Astrocyte of the spinal cord (primary cell): ENCODE data around the gene TMEM171.

Experiments used
- DNase-seq: peaks from one replicate; pipeline ENCODE4 v3.0.0; 2011; ENCODE audit warnings: low read depth, low spot score
- H3K4me3 ChIP-seq: 2 replicates; pipeline ENCODE4 v1.5.1; 2011; ENCODE audit warnings: low read depth, mild to moderate bottlenecking, low read length, moderate library complexity
- in situ Hi-C: cut with HindIII; loops from 2 replicates; pipeline ENCODE4 v1.10.0; 2017; ENCODE audit warnings: low sequenced_read_pairs
- TF ChIP-seq, protein P1 (sequence below): IDR thresholded peaks from 2 replicates; pipeline ENCODE4 v1.5.1; 2012; ENCODE audit warnings: low read depth, mild to moderate bottlenecking, low read length, inconsistent platforms

TMEM171 gene

DNA sequence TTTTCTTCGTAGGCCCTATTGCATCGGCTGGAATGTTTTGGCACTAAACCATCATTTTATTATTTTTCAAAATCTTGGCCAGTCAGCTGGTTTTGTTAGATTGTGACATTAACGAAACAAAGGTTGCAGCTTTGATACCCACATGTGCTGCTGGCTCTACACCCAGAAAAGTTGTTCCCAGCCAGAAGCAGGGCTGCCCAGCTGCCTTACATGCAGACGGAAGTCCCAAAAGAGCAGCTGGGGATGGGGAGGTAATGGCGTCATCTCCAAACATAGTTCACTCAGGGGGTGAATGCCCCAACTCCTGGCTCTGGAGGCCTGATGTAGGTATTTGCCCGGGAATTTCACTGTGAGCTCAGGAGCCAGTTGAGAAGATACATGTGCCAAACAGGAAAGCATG, 23.3 kb downstream of the TMEM171 start:
- in situ Hi-C loops, result no loop called here
- no peak overlapping the region for H3K4me3 ChIP-seq
- no peak for DNase-seq
- TF ChIP-seq, protein P1, sequence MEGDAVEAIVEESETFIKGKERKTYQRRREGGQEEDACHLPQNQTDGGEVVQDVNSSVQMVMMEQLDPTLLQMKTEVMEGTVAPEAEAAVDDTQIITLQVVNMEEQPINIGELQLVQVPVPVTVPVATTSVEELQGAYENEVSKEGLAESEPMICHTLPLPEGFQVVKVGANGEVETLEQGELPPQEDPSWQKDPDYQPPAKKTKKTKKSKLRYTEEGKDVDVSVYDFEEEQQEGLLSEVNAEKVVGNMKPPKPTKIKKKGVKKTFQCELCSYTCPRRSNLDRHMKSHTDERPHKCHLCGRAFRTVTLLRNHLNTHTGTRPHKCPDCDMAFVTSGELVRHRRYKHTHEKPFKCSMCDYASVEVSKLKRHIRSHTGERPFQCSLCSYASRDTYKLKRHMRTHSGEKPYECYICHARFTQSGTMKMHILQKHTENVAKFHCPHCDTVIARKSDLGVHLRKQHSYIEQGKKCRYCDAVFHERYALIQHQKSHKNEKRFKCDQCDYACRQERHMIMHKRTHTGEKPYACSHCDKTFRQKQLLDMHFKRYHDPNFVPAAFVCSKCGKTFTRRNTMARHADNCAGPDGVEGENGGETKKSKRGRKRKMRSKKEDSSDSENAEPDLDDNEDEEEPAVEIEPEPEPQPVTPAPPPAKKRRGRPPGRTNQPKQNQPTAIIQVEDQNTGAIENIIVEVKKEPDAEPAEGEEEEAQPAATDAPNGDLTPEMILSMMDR, result no peak

DNA sequence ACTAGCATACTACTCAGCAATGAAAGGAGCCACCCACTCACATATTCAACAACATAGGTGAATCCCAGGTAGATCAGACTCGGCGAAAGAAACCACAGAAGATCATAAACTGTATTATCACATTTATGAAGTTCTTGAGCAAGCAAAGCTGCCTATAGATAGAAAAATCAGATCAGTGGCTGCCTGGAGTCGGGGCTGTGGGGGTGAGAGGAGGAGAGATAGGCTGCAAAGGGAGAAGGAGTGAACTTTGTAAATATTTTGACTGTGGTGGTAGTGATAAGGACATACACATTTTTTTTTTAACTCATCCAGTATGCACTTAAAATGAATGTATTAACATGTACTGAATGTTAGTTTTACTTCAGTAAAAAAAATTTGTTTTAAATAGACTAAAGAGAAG, 29.2 kb downstream of the TMEM171 start:
- H3K4me3 ChIP-seq, result no peak overlapping the region
- in situ Hi-C loops, result no loop called here
- DNase-seq, result no peak
- TF ChIP-seq, protein P1, result no peak

DNA sequence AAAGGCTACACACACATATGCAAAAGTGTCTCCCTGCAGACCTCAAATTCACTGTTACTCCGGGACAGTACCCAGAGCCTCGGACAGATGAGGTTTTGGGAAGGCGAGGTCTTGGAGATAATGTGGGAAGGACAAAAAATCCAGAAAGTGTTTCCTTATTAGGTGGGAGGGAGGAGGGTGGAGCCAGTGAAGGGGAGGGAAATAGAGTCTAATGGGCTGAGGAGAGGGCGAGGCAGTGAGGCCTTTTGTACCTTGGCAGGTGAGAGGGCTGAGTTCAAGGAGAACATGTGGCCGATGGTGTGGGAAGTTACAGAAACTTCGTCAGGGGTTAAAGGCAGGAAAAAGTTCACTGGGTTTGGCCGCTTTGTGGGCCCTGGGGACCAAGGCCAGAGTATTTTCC, 30.5 kb downstream of the TMEM171 start:
- H3K4me3 ChIP-seq, result no peak overlapping the region
- no peak for DNase-seq
- in situ Hi-C loops, result no loop called here
- TF ChIP-seq, protein P1, result no peak

DNA sequence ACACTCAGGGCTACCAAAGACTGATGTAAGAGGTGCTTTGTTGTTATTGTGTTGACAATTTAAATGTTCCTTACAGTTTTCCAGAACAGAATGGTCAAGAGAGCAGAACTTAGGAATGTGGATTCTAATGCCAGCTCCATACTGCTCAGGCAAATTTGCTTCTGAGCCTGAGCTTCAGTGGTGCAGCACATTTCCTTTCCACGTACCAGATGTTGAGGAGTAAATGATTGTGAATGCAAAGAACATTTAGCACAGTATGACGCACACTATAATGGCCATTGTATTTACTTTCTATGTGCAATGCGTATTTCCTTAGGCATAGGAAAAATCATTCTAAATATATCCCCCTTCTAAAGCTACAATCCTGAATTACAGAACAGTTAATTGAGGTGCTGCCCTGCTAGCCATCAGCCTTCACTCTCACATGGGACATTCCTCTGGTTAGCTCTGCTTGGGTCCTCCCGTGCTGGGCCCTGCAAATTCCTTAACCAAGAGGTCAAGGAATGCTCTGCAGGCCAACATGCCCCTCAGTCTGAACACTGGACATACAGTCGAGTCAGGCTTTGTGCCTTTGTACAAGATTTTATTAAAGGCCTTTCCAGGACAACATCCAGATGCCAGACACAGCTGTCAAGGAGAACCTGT, 31.5 kb downstream of the TMEM171 start:
- TF ChIP-seq, protein P1, result no peak
- H3K4me3 ChIP-seq, result no peak overlapping the region
- peak; percentile 73 for DNase-seq
- in situ Hi-C loops, result no loop called here

DNA sequence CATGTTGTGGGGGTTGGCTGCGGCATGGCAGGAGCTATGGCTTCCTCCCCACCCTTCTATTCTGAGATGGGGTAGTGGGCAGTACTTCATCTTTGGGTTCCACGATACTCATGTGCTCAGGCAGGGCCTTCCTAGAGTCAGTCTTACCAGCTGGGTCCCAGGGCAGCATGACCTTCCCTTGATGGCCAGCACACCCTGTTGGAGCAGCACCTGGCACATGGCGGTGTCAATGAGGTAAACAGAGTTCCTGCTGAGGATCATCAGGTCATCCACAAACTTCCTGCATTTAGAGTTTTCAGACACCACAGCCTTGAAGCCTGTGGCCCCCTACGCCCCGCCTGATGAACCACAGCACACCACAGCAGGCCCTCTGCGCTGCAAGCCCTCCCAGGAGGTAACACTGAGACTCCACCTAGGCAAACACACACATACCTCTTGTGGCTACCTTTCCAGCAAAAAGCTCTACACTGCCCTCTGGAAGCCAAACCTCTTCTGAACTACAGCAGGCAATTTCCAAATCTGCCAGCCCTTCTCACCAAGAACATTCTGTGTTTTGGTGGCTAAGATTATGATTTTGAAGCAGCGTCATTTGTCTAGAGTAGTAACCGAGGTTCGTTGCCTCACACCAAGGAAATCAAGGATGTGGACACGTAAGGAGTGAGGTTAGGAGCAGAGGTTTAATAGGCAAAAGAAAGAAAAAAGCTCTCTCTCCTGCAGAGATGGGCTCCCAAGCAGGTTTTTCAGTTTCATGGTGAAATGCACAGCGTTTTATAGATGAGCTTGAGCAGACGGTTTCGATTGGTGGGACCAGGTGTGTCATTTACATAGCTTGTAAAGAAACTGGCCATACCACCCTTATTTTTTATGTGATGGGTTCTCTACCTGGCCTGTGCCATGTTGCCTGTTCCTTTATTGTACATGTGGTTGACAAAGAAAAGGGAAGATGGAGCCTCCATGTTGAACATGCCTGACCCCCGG, 32.3 kb downstream of the TMEM171 start:
- in situ Hi-C loops, result no loop called here
- TF ChIP-seq, protein P1, result no peak
- DNase-seq, result no peak
- H3K4me3 ChIP-seq, result no peak overlapping the region

DNA sequence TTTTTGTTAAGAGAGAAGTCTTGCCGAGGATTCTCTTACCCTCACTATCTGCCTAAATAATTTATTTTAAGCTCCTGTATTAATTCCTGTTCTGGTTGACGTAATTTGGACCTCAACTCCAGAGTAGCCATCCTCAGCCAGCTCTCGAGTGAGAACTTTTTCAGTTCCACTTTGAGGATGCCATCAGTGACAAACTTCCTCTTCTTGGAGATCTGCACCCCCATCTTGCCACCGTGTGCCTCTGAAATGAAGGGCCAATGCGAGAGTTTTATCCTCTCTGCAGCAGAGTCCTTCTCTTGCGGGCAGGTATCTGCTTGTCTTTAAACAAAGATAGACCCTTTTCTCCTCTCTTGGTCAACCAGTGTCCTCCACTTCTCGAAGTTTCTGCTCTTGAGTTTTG, 33.1 kb downstream of the TMEM171 start:
- in situ Hi-C loops, result no loop called here
- H3K4me3 ChIP-seq, result no peak overlapping the region
- TF ChIP-seq, protein P1, result no peak
- DNase-seq, result no peak
